Dendritic cell treated with granulocyte-macrophage colony-stimulating factor and Interleukin-4, amounts not matched to agents 40 ng/mL and 50 ng/mL, for 4 days (primary cell): ENCODE results near the gene PTPRZ1.

ENCODE experiments used
- H3K27ac Mint-ChIP-seq: one replicate; pipeline ENCODE4 v1.8.0; 2022; ENCODE audit warnings: mild to moderate bottlenecking, mixed read lengths
- H3K27me3 Mint-ChIP-seq: one replicate; pipeline ENCODE4 v1.8.0; 2022; ENCODE audit warnings: mild to moderate bottlenecking, mixed read lengths
- H3K36me3 Mint-ChIP-seq: one replicate; pipeline ENCODE4 v1.8.0; 2022; ENCODE audit warnings: low read depth, mixed read lengths
- H3K4me1 Mint-ChIP-seq: one replicate; pipeline ENCODE4 v1.8.0; 2022; ENCODE audit warnings: low read depth, mixed read lengths
- H3K4me3 Mint-ChIP-seq: one replicate; pipeline ENCODE4 v1.8.0; 2022; ENCODE audit warnings: mild to moderate bottlenecking, moderate library complexity, mixed read lengths
- H3K9me3 Mint-ChIP-seq: one replicate; pipeline ENCODE4 v1.8.0; 2022; ENCODE audit warnings: mixed read lengths
- intact Hi-C: fragments of 100-400 bp; cut with micrococcal nuclease; formaldehyde crosslinking; loops from one replicate; pipeline ENCODE4 v1.15.0; 2022

The PTPRZ1 gene

DNA sequence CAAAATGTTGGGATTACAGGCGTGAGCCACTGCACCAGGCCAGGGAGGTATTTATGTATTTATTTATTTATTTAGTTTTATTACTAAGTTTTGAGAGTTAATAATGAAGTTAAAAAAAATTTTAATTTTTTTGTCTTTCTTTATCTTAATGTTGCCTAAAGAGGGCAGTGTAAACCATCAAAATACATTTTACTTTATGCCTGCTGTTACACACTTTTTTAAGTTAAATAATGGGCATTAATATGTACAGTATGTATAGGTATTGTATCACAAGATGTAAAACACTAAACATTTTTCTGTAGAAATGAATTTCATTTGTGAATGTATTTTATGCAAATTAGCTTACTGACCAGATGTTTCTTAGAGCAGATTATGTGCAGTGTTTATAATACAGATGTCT lies 141.7 kb downstream of the PTPRZ1 start:
- no peaks in the 10 kb centered on the region for H3K27me3 Mint-ChIP-seq
- no peak overlapping the region for H3K27ac Mint-ChIP-seq
- no peaks in the 10 kb centered on the region for H3K36me3 Mint-ChIP-seq
- H3K4me1 Mint-ChIP-seq: no peaks in the 10 kb centered on the region
- no peaks in the 10 kb centered on the region for H3K9me3 Mint-ChIP-seq
- no peak overlapping the region for H3K4me3 Mint-ChIP-seq
- intact Hi-C loops: no loop called here

DNA sequence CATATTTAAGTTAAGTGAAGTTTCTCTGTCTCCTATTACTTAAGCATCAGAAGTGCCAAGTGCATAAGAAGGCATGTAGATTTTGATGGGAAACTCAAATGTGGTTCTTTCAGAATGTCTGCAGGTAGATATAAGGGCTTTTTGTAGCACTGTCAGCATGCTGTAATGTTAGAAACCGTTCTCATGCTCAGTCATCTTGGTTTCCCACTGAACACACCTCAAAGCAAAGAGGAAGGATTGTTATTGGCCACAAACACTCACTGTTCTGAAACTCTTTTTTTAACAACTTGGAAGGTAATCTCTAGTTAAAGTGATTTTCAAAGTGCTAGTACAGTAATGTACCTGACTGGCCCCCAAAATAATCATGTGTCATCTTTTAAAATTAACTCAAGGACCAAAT lies 145.1 kb downstream of the PTPRZ1 start:
- intact Hi-C loops: no loop called here
- no peaks in the 10 kb centered on the region for H3K27me3 Mint-ChIP-seq
- no peaks in the 10 kb centered on the region for H3K36me3 Mint-ChIP-seq
- no peak overlapping the region for H3K27ac Mint-ChIP-seq
- H3K4me1 Mint-ChIP-seq: no peaks in the 10 kb centered on the region
- no peaks in the 10 kb centered on the region for H3K9me3 Mint-ChIP-seq
- H3K4me3 Mint-ChIP-seq: no peak overlapping the region

DNA sequence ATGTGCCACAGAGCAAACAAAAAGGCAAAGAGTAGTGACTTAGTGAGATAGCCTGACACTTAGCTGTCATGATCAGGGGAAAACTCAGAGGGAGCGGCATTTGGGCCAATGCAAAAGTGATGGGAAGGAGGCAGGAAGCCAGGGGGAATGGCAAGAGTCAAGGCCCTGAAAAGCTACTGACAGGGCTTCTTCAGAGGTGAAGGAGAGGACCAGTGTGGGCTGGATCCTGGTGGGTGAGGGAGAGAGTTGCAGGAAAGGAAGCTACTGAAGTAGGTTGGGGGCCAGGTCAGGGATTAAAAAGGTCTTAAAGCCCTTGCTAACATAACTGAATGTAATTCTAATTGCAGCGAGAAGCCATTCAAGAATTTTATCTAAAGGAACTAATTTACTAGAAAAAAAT lies 154.1 kb downstream of the PTPRZ1 start:
- Mint-ChIP-seq H3K9me3 (no peaks in the 10 kb centered on the region), H3K36me3 (no peaks in the 10 kb centered on the region), H3K27me3 (no peaks in the 10 kb centered on the region), H3K27ac (no peak overlapping the region), H3K4me3 (no peak overlapping the region), H3K4me1 (no peaks in the 10 kb centered on the region)
- intact Hi-C loops: no loop called here

DNA sequence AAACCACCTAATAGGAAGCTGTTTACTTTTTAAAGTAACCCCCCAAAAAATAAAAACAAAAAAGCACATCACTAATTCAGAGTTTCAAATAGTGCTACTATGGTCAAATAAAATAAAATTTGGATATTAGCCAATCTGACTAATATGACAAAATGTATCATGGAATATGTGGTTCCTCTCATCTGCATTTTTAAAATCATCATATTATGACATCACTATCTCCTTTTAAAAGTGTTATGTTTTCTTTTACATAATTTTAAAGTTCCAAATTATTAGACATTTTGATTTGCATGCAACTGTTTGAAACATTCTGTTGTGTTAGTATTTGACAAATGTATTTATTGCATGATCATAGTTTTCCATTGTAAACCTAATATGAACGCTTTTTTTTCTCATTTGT lies 160.7 kb downstream of the PTPRZ1 start:
- no peak overlapping the region for H3K4me3 Mint-ChIP-seq
- no peaks in the 10 kb centered on the region for H3K9me3 Mint-ChIP-seq
- H3K27ac Mint-ChIP-seq: no peak overlapping the region
- H3K27me3 Mint-ChIP-seq: no peaks in the 10 kb centered on the region
- intact Hi-C loops: loop anchor here (10.0 kb wide), 1 partner anchor 61 kb away; no protein-coding TSS in a partner anchor
- H3K36me3 Mint-ChIP-seq: no peaks in the 10 kb centered on the region
- no peaks in the 10 kb centered on the region for H3K4me1 Mint-ChIP-seq

DNA sequence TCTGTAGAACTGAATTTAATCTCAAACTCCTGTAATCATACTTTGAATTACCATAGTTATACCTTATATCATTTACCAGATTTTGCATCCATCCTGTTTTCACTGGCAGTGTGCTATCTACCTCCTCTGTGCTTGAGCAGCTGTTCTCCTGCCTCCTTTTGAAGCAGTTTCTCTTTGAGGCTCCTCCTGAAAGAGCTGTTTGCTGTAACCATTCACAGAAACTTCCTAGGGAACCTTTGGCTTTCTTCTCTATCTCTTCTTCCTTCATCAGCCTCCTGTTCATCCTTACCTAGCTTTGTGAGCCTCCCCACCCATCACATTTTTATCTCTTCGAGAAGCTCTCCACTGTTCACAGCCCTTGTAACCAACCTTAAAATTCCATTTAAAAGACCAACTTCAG lies 162.9 kb downstream of the PTPRZ1 start:
- Mint-ChIP-seq H3K4me1 (no peaks in the 10 kb centered on the region), H3K9me3 (no peaks in the 10 kb centered on the region), H3K27me3 (no peaks in the 10 kb centered on the region), H3K36me3 (no peaks in the 10 kb centered on the region), H3K27ac (no peak overlapping the region), H3K4me3 (no peak overlapping the region)
- intact Hi-C loops: loop anchor here (10.0 kb wide), 1 partner anchor 59 kb away; no protein-coding TSS in a partner anchor

DNA sequence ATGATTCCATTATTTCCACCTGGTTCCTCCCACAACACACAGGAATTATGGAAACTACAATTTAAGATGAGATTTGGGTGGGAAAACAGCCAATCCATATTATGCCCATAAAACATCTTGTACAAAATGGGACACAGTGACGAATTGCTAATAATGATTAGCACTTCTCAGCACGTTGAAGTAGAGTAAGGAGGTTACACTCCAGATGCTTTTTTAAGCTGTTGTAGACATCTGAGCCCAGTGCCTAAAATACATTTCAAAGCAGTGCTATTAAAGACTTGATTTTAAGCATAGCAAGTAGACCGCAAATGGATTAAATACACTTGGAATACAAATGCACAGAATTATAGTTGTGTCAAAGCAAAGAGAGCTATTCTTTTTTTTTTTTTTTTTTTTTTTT lies 165.2 kb downstream of the PTPRZ1 start:
- H3K4me1 Mint-ChIP-seq: no peaks in the 10 kb centered on the region
- intact Hi-C loops: loop anchor here (10.0 kb wide), 1 partner anchor 57 kb away; no protein-coding TSS in a partner anchor
- H3K36me3 Mint-ChIP-seq: no peaks in the 10 kb centered on the region
- no peaks in the 10 kb centered on the region for H3K9me3 Mint-ChIP-seq
- no peaks in the 10 kb centered on the region for H3K27me3 Mint-ChIP-seq
- H3K27ac Mint-ChIP-seq: no peak overlapping the region
- H3K4me3 Mint-ChIP-seq: no peak overlapping the region

DNA sequence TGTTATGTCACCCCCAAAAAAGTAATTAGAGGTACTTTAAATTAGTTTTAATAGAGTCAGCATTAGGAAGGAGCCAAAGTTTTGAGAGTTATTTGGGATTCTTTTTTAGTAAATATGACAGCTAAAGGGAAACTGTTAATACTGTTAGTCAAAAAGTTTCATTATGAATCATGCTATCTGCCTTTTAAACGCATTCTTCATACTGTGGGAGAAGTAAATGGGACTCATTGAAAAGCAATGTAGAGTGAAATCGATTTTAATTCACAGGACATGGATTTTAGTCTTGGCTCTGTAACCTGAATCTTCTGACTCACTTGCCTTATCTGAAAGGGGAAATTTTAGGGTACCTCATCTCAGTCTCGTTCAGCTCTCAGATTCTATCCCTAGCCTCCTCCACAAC lies 165.9 kb downstream of the PTPRZ1 start:
- H3K27ac Mint-ChIP-seq: no peak overlapping the region
- no peaks in the 10 kb centered on the region for H3K27me3 Mint-ChIP-seq
- intact Hi-C loops: loop anchor here (10.0 kb wide), 1 partner anchor 56 kb away; no protein-coding TSS in a partner anchor
- H3K36me3 Mint-ChIP-seq: no peaks in the 10 kb centered on the region
- no peak overlapping the region for H3K4me3 Mint-ChIP-seq
- no peaks in the 10 kb centered on the region for H3K4me1 Mint-ChIP-seq
- no peaks in the 10 kb centered on the region for H3K9me3 Mint-ChIP-seq

DNA sequence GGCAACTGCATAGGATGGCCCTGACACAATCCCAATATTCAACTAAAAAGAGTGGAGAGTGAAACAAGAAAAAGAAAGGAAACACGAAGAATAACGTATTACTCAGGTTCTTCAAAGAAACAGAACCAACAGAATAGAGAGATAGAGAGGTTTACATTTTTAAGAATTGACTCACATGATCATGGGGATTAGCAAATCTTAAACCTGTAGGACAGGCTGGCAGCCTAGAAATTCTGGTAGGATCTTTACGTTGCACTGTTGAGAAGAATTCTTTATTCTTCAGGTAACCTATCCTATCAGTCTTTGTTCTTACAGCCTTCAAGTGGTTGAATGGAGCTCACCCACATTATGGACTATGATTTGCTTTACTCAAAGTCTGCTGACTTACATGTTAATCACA lies 167.2 kb downstream of the PTPRZ1 start:
- Mint-ChIP-seq H3K36me3 (no peaks in the 10 kb centered on the region), H3K27me3 (no peaks in the 10 kb centered on the region), H3K4me3 (no peak overlapping the region), H3K4me1 (no peaks in the 10 kb centered on the region), H3K9me3 (no peaks in the 10 kb centered on the region), H3K27ac (no peak overlapping the region)
- intact Hi-C loops: no loop called here

DNA sequence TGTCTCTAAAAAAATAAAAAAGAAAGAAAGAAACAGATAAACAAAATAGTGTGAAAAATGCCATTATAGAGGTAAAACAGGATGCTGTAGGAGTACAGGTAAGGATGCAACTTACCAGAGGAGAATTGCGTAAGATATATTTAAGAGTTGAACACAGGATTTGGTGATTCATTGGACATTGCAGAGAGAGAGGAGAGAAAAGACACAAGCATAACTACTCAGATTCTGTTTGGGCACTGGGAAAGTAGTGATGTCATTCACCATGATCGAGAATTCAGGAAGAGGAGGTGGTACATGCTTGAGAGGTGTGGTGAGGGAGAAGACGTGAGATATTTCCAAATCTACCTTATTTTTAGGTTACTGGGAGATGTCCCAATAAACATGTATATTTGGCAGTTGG lies 173.4 kb downstream of the PTPRZ1 start:
- Mint-ChIP-seq H3K4me1 (no peaks in the 10 kb centered on the region), H3K36me3 (no peaks in the 10 kb centered on the region), H3K27me3 (no peaks in the 10 kb centered on the region), H3K9me3 (peaks cover 11% of the 10 kb centered on the region), H3K4me3 (no peak overlapping the region), H3K27ac (no peak overlapping the region)
- intact Hi-C loops: no loop called here

DNA sequence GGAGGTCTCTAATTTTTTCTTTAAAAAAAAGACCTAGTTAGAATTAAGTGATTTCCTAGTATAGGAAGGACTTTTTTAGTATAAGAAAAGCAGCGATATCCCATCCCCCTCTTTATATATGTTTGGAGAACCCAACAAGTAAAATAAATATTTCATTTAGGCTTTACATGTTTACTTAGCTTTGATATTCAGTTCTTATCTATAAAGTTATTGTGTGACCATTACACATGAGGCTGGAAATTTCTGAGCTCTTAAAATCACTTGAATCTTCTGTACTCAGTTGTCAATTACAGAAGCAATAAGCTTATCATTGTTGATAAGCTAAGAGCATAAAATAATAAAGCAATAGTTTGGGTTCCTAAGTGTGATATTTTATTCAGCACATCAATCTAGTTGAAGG lies 181.4 kb downstream of the PTPRZ1 start:
- Mint-ChIP-seq H3K4me3 (no peak overlapping the region), H3K9me3 (no peaks in the 10 kb centered on the region), H3K27me3 (no peaks in the 10 kb centered on the region), H3K4me1 (no peaks in the 10 kb centered on the region), H3K27ac (no peak overlapping the region), H3K36me3 (no peaks in the 10 kb centered on the region)
- intact Hi-C loops: no loop called here

DNA sequence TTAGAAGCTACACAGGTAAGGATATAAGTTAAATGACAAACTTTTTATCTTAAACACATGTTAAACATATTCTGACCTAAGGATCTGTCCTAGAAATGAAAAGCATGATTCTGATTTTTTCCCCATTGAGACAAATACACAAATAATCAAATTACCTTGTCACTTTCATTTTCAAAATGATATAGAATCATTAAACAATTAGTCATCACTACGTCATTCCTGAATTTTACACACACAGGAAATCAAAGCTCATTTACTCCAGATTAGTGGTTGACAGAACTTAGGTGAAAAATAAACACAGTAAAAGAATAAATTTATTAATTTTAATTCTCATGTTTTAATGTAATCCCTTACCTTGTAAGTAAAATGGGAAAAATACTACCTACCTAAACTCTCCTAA lies 182.1 kb downstream of the PTPRZ1 start:
- no peaks in the 10 kb centered on the region for H3K36me3 Mint-ChIP-seq
- H3K9me3 Mint-ChIP-seq: no peaks in the 10 kb centered on the region
- no peaks in the 10 kb centered on the region for H3K27me3 Mint-ChIP-seq
- no peak overlapping the region for H3K27ac Mint-ChIP-seq
- no peaks in the 10 kb centered on the region for H3K4me1 Mint-ChIP-seq
- H3K4me3 Mint-ChIP-seq: no peak overlapping the region
- intact Hi-C loops: no loop called here

DNA sequence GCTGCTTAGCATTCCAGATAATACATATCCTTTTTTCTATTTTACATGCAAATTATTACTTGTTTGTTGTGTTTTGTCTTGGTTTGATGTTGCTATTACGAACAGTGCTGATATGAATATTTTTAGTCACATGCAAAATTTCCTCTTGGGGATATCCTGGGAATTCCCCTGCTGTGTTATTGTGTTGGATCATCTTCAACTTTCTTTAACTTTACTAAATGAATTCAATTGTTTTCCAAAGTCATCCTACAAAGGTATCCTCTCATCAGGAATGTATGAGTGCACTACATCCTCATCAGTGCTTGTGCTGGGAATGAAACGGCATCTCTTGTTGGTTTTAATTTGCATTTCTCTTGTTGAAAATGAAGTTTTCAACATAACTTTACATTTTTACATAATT lies 184.0 kb downstream of the PTPRZ1 start:
- Mint-ChIP-seq H3K27me3 (no peaks in the 10 kb centered on the region), H3K4me1 (no peaks in the 10 kb centered on the region), H3K4me3 (no peak overlapping the region), H3K36me3 (no peaks in the 10 kb centered on the region), H3K27ac (no peak overlapping the region), H3K9me3 (no peaks in the 10 kb centered on the region)
- intact Hi-C loops: no loop called here

DNA sequence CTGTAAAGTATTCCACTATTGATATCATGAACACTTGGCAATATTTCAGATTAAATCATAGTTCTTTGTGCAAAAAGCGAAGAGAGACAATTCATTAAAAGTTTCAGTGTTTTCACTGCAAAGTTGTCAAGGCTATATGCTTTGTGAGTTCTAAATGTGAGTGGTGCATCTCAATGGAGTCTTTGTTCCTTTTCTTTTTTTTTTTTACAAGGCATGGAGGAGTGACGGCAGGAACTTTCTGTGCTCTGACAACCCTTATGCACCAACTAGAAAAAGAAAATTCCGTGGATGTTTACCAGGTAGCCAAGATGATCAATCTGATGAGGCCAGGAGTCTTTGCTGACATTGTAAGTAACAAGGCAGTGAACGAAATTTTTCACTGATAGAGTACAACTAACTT lies 186.6 kb downstream of the PTPRZ1 start:
- Mint-ChIP-seq H3K4me1 (no peaks in the 10 kb centered on the region), H3K27ac (no peak overlapping the region), H3K36me3 (no peaks in the 10 kb centered on the region), H3K27me3 (no peaks in the 10 kb centered on the region), H3K9me3 (no peaks in the 10 kb centered on the region), H3K4me3 (no peak overlapping the region)
- intact Hi-C loops: no loop called here

DNA sequence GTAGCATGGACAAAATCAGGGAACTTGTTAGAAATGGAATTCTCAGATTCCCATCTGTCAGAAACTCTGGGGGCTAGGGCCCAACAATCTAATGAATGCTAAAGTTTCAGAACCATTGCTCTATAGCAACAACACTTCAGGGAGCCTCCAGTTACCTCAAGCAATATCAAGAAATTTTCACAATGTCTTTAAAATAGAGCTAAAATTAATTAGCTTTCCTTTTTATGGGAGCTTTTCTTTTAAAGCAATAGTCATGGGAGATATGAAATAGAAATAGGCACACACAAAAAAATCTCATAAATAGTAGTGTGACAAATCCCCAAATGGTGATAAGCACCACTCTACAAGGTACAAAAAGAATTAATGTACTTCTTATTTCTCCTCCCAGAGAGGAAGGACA lies 190.2 kb downstream of the PTPRZ1 start:
- H3K36me3 Mint-ChIP-seq: no peaks in the 10 kb centered on the region
- no peak overlapping the region for H3K4me3 Mint-ChIP-seq
- H3K27ac Mint-ChIP-seq: no peak overlapping the region
- H3K9me3 Mint-ChIP-seq: no peaks in the 10 kb centered on the region
- H3K27me3 Mint-ChIP-seq: no peaks in the 10 kb centered on the region
- no peaks in the 10 kb centered on the region for H3K4me1 Mint-ChIP-seq
- intact Hi-C loops: no loop called here

DNA sequence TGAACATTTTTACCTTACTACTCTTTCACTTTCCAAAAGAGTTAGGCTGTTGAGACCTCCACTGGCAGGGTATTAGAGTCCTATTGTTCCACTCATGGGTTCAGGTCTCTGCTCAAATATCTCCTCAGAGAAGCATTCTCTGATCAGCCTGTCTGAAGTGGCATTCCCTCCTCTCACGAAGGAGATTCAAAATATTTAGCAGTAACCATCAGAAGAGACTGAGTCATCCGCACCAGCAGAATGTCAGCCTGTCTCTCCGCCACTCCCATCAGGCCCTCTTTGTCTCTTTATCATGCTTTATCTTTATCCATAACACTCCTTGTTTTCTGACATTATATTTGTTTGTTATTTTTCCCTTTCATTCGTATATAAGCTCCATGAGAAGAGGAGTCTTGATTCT lies 192.0 kb downstream of the PTPRZ1 start:
- H3K4me1 Mint-ChIP-seq: no peaks in the 10 kb centered on the region
- H3K27ac Mint-ChIP-seq: no peak overlapping the region
- no peaks in the 10 kb centered on the region for H3K27me3 Mint-ChIP-seq
- intact Hi-C loops: no loop called here
- no peak overlapping the region for H3K4me3 Mint-ChIP-seq
- no peaks in the 10 kb centered on the region for H3K9me3 Mint-ChIP-seq
- no peaks in the 10 kb centered on the region for H3K36me3 Mint-ChIP-seq
